IMR-90 (cell line): ENCODE data around the gene ITPK1. TPM values are rescaled to one million over a fixed set of nuclear protein-coding genes. Genes with fewer than 3 reads are reported as not detected.

ENCODE experiments used
- ATAC-seq: fragments of 200-7000 bp; cut with Tn5 transposase; 2 replicates; pipeline ENCODE4 v1.9.1; 2020; ENCODE audit warnings: low read depth, mild to moderate bottlenecking, moderate library complexity
- BruUV-seq: library from RNA; stranded (reverse); fragments of 400-500 nt; replicated peaks from 2 replicates; lab custom pipeline; 2021; lab: Mats Ljungman, UMichigan
- CTCF ChIA-PET: fragments of 300-600 bp; formaldehyde crosslinking; extraction: SDS; loops from one replicate; lab custom pipeline; 2021; ENCODE audit warnings: antibody characterized with exemption; lab: Yijun Ruan, JAX
- POLR2A ChIA-PET: fragments of 300-600 bp; sonication (Branson Sonifier 250); formaldehyde crosslinking; loops from one replicate; lab custom pipeline; 2022; ENCODE audit warnings: antibody characterized with exemption; ENCODE audit not compliant: unreplicated experiment; lab: Charles Lee
- DNase-seq: peaks from one replicate; pipeline ENCODE4 v3.0.0; 2013
- H2AFZ ChIP-seq: replicated peaks from 2 replicates; pipeline ENCODE3; 2013; ENCODE audit warnings: low read length, mild to moderate bottlenecking; ENCODE audit not compliant: poor library complexity
- H2AK5ac ChIP-seq: 2 replicates; pipeline ENCODE4 v1.6.1; 2013; ENCODE audit warnings: low read depth, low read length, inconsistent platforms
- H2AK9ac ChIP-seq: replicated peaks from 2 replicates; pipeline ENCODE3; 2013; ENCODE audit warnings: mild to moderate bottlenecking, low read depth, low read length, moderate library complexity; ENCODE audit not compliant: poor library complexity
- H2BK120ac ChIP-seq: 2 replicates; pipeline ENCODE4 v1.6.1; 2013; ENCODE audit warnings: low read depth, low read length, inconsistent platforms
- H2BK15ac ChIP-seq: 3 replicates; pipeline ENCODE4 v1.6.1; 2013; ENCODE audit warnings: low read depth, low read length, inconsistent platforms
- H2BK20ac ChIP-seq: 2 replicates; pipeline ENCODE4 v1.6.1; 2013; ENCODE audit warnings: low read depth, mild to moderate bottlenecking, inconsistent platforms, low read length, moderate library complexity
- H2BK5ac ChIP-seq: 2 replicates; pipeline ENCODE4 v1.6.1; 2013; ENCODE audit warnings: mild to moderate bottlenecking, low read depth, low read length, inconsistent platforms; ENCODE audit not compliant: poor library complexity, severe bottlenecking
- H3K14ac ChIP-seq: replicated peaks from 2 replicates; pipeline ENCODE4 v1.6.1; 2013; ENCODE audit warnings: low read depth, low read length, inconsistent platforms
- H3K18ac ChIP-seq: 2 replicates; pipeline ENCODE4 v1.6.1; 2013; ENCODE audit warnings: low read depth, low read length, control low read depth
- H3K23ac ChIP-seq: 2 replicates; pipeline ENCODE4 v1.6.1; 2013; ENCODE audit warnings: low read depth, low read length, inconsistent platforms
- H3K27ac ChIP-seq: 2 replicates; pipeline ENCODE4 v1.5.1; 2013; ENCODE audit warnings: mild to moderate bottlenecking, control low read depth, low read length; ENCODE audit not compliant: insufficient read depth
- H3K27me3 ChIP-seq: 2 replicates; pipeline ENCODE4 v1.6.1; 2013; ENCODE audit warnings: low read length; ENCODE audit not compliant: control insufficient read depth, insufficient read depth
- H3K36me3 ChIP-seq: 2 replicates; pipeline ENCODE4 v1.6.1; 2013; ENCODE audit warnings: low read length, mixed read lengths; ENCODE audit not compliant: control insufficient read depth, insufficient read depth
- H3K4ac ChIP-seq: 2 replicates; pipeline ENCODE4 v1.6.1; 2013; ENCODE audit warnings: low read depth, low read length, inconsistent platforms
- H3K4me1 ChIP-seq: 2 replicates; pipeline ENCODE4 v1.6.1; 2013; ENCODE audit warnings: low read length, mixed read lengths; ENCODE audit not compliant: control insufficient read depth, insufficient read depth
- H3K4me2 ChIP-seq: 2 replicates; pipeline ENCODE4 v1.6.1; 2013; ENCODE audit warnings: low read depth, mild to moderate bottlenecking, control low read depth, low read length, moderate library complexity
- H3K4me3 ChIP-seq: 2 replicates; pipeline ENCODE4 v1.5.1; 2013; ENCODE audit warnings: low read depth, mild to moderate bottlenecking, control low read depth, low read length, moderate library complexity; ENCODE audit not compliant: insufficient read depth
- H3K56ac ChIP-seq: 2 replicates; pipeline ENCODE4 v1.6.1; 2013; ENCODE audit warnings: low read length, inconsistent platforms; ENCODE audit not compliant: insufficient read depth; ENCODE audit errors: extremely low read depth
- H3K79me1 ChIP-seq, 2 experiments: 2 replicates each; pipeline ENCODE4 v1.6.1; 2013; ENCODE audit warnings: low read length in 2 of 2, inconsistent platforms in 1 of 2, low read depth in 1 of 2
- H3K9ac ChIP-seq: 2 replicates; pipeline ENCODE4 v1.6.1; 2013; ENCODE audit warnings: low read depth, low read length, control low read depth
- H3K9me1 ChIP-seq: 2 replicates; pipeline ENCODE4 v1.6.1; 2013; ENCODE audit warnings: low read length, inconsistent platforms; ENCODE audit not compliant: insufficient read depth
- H3K9me3 ChIP-seq: 2 replicates; pipeline ENCODE4 v1.6.1; 2013; ENCODE audit warnings: low read length; ENCODE audit not compliant: control insufficient read depth, insufficient read depth
- H4K20me1 ChIP-seq: 2 replicates; pipeline ENCODE4 v1.6.1; 2013; ENCODE audit warnings: low read length, inconsistent platforms; ENCODE audit not compliant: insufficient read depth
- H4K5ac ChIP-seq: 2 replicates; pipeline ENCODE4 v1.6.1; 2013; ENCODE audit warnings: mild to moderate bottlenecking, low read depth, low read length, control low read depth
- H4K8ac ChIP-seq, 2 experiments: 2 replicates each; pipeline ENCODE4 v1.6.1; 2013; ENCODE audit warnings: low read depth in 2 of 2, low read length in 2 of 2, control low read depth in 1 of 2, inconsistent platforms in 1 of 2
- H4K91ac ChIP-seq: 2 replicates; pipeline ENCODE4 v1.6.1; 2013; ENCODE audit warnings: low read depth, low read length, inconsistent platforms; ENCODE audit not compliant: insufficient read depth
- BHLHE40 ChIP-seq: fragments of 150-350 bp; IDR thresholded peaks from 2 replicates; pipeline ENCODE4 v1.6.1; 2016; ENCODE audit warnings: mild to moderate bottlenecking, low read depth, low read length
- CHD1 ChIP-seq: IDR thresholded peaks from 2 replicates; pipeline ENCODE4 v1.6.1; 2012; ENCODE audit warnings: low read depth, low read length, improper control_type of control experiment
- FOS ChIP-seq: fragments of 150-350 bp; IDR thresholded peaks from 2 replicates; pipeline ENCODE4 v1.6.1; 2016; ENCODE audit warnings: low read depth, low read length
- MAZ ChIP-seq: IDR thresholded peaks from 2 replicates; pipeline ENCODE4 v1.6.1; 2012; ENCODE audit warnings: low read depth, mild to moderate bottlenecking, low read length, improper control_type of control experiment, moderate library complexity, borderline replicate concordance
- WGBS, 2 experiments: methylation state at CpG; one replicate each; pipeline versions ENCODE4 v1.1.5 to v1.1.7; 2013; ENCODE audit warnings: missing lambda C conversion rate in 2 of 2; ENCODE audit not compliant: insufficient read length in 1 of 2; ENCODE audit errors: extremely low coverage in 2 of 2; 5-methylcytosine and 5-hydroxymethylcytosine counted together
- dilution Hi-C: fragments of 300-500 bp; cut with HindIII; formaldehyde crosslinking; loops from one replicate; pipeline ENCODE4 v1.14.3; 2018; ENCODE audit warnings: low sequenced_read_pairs; ENCODE audit not compliant: unreplicated experiment
- in situ Hi-C: fragments of 300-500 bp; cut with MboI; formaldehyde crosslinking; loops from 3 replicates; pipeline ENCODE4 v1.14.3; 2019; ENCODE audit warnings: low sequenced_read_pairs, inconsistent platforms, mixed read lengths
- intact Hi-C: fragments of 100-400 bp; cut with micrococcal nuclease; formaldehyde crosslinking; loops from 2 replicates; pipeline ENCODE4 v1.10.0; 2022
- polyA plus RNA-seq, 3 experiments: library from polyadenylated mRNA; depleted of rRNA; stranded (reverse); fragments of >200 nt; gene quantifications; 2 replicates each; pipeline ENCODE4 v1.2.3, GENCODE V29; 2012; ENCODE audit warnings: low replicate concordance in 1 of 3
- total RNA-seq: library from RNA; depleted of rRNA; stranded (reverse); fragments of >200 nt; gene quantifications from 2 replicates; pipeline ENCODE4 v1.2.3, GENCODE V29; 2012

The ITPK1 gene
- total and polyA plus RNA-seq, 2 of the 4 experiments (the other 2 are of a cell fraction), result 21.7 to 26.9 TPM

- ChIA-PET POLR2A (no interaction called here), CTCF (no interaction called here)
- H3K9ac ChIP-seq, result no peak overlapping the region
- no TSS peak for BruUV-seq
- intact Hi-C loops (no loop called here), in situ Hi-C loops (no loop called here), dilution Hi-C loops (no loop called here)
- no peak overlapping the region for H4K91ac ChIP-seq
- H3K27me3 ChIP-seq, result peaks cover 16% of the 10 kb centered on the region; the same call in 1 of the 2 replicates
- H2AK9ac ChIP-seq, result no peak overlapping the region
- no peaks in the 10 kb centered on the region for H3K4me1 ChIP-seq
- no peak overlapping the region for H3K56ac ChIP-seq
- H3K14ac ChIP-seq, result no peak overlapping the region
- H3K4me3 ChIP-seq, result no peak overlapping the region
- no peak overlapping the region for H2BK20ac ChIP-seq
- no peaks in the 10 kb centered on the region for H3K79me1 ChIP-seq
- no peak overlapping the region for H2BK15ac ChIP-seq
- H3K36me3 ChIP-seq, result no peaks in the 10 kb centered on the region
- no peak for ATAC-seq
- H2BK5ac ChIP-seq, result no peak overlapping the region
- H4K8ac ChIP-seq, result no peak overlapping the region
- TF ChIP-seq CHD1 (no peak), MAZ (no peak), BHLHE40 (no peak), FOS (no peak)
- no peak overlapping the region for H3K18ac ChIP-seq
- no peaks in the 10 kb centered on the region for H4K20me1 ChIP-seq
- no peak overlapping the region for H3K4ac ChIP-seq
- no peak overlapping the region for H3K23ac ChIP-seq
- H3K9me1 ChIP-seq, result no peaks in the 10 kb centered on the region
- no peak overlapping the region for H4K5ac ChIP-seq
- H2AK5ac ChIP-seq, result no peak overlapping the region
- no CpG with 5 or more reads among the region's 8 CpGs for WGBS, 2 experiments
- no peak overlapping the region for H2AFZ ChIP-seq
- H2BK120ac ChIP-seq, result no peak overlapping the region
- no peak overlapping the region for H3K4me2 ChIP-seq
- no peak for DNase-seq
- no peaks in the 10 kb centered on the region for H3K9me3 ChIP-seq
- H3K27ac ChIP-seq, result no peak overlapping the region
Observed at GRCh38 chr14:92905667-92906066, 210.1 kb downstream of the ITPK1 start.
